ENCODE results near the gene ZNF462. TPM values are rescaled to one million over a fixed set of nuclear protein-coding genes. Genes with fewer than 3 reads are reported as not detected.

ZNF462 gene
- total and polyA plus RNA-seq, 2 of the 4 experiments (the other 2 are of a cell fraction) = 6.1 to 18.8 TPM

GRCh38 chr9:107042606-107043005 is 179.6 kb downstream of the ZNF462 start:
- Histone ChIP-seq H3K4me1 (ENCODE audit: control insufficient read depth, insufficient read depth, low read length) (no peaks in the 10 kb centered on the region), H3K23ac (ENCODE audit: low read depth, low read length) (no peak overlapping the region), H3K4me3 (ENCODE audit: insufficient read depth, low read depth, low read length) (no peak overlapping the region), H3K27ac (ENCODE audit: insufficient read depth, low read length) (no peak overlapping the region), H4K8ac (ENCODE audit: low read depth in 2 of 2, low read length in 2 of 2) (no peak overlapping the region), H2BK20ac (ENCODE audit: low read depth, low read length) (no peak overlapping the region), H2BK120ac (ENCODE audit: low read depth, low read length) (no peak overlapping the region), H3K14ac (replicated peaks; ENCODE audit: low read depth, low read length) (no peak overlapping the region), H4K91ac (ENCODE audit: insufficient read depth, low read depth, low read length) (no peak overlapping the region), H2BK15ac (ENCODE audit: low read depth, low read length) (no peak overlapping the region), H3K36me3 (ENCODE audit: control insufficient read depth, insufficient read depth, low read length) (no peaks in the 10 kb centered on the region), H3K4ac (ENCODE audit: low read depth, low read length) (no peak overlapping the region), H3K9me1 (ENCODE audit: insufficient read depth, low read length) (no peaks in the 10 kb centered on the region), H3K56ac (ENCODE audit: extremely low read depth, insufficient read depth, low read length) (no peak overlapping the region), H2AFZ (replicated peaks; ENCODE audit: low read length, poor library complexity) (no peak overlapping the region), H2BK5ac (ENCODE audit: low read depth, low read length, poor library complexity, severe bottlenecking) (no peak overlapping the region), H3K18ac (ENCODE audit: low read depth, low read length) (no peak overlapping the region), H4K20me1 (ENCODE audit: insufficient read depth, low read length) (no peaks in the 10 kb centered on the region), H3K27me3 (ENCODE audit: control insufficient read depth, insufficient read depth, low read length) (peaks cover 21% of the 10 kb centered on the region), H3K9me3 (ENCODE audit: control insufficient read depth, insufficient read depth, low read length) (no peaks in the 10 kb centered on the region), H3K4me2 (ENCODE audit: low read depth, low read length) (no peak overlapping the region), H2AK5ac (ENCODE audit: low read depth, low read length) (no peak overlapping the region), H3K9ac (ENCODE audit: low read depth, low read length) (no peak overlapping the region), H4K5ac (ENCODE audit: low read depth, low read length) (no peak overlapping the region), H2AK9ac (replicated peaks; ENCODE audit: low read depth, low read length, poor library complexity) (no peak overlapping the region), H3K79me1 (ENCODE audit: low read depth in 1 of 2, low read length in 2 of 2) (no peaks in the 10 kb centered on the region)
- dilution Hi-C loops (cut with HindIII; ENCODE audit: low sequenced_read_pairs, unreplicated experiment) (no loop called here), in situ Hi-C loops (cut with MboI; ENCODE audit: low sequenced_read_pairs) (no loop called here), intact Hi-C loops (cut with micrococcal nuclease) (no loop called here)
- CTCF ChIA-PET = no interaction called here
- no peak for DNase-seq
- ATAC-seq (ENCODE audit: low read depth) = no peak
- POLR2A ChIA-PET (ENCODE audit: unreplicated experiment) = no interaction called here
- TF ChIP-seq, protein P1, sequence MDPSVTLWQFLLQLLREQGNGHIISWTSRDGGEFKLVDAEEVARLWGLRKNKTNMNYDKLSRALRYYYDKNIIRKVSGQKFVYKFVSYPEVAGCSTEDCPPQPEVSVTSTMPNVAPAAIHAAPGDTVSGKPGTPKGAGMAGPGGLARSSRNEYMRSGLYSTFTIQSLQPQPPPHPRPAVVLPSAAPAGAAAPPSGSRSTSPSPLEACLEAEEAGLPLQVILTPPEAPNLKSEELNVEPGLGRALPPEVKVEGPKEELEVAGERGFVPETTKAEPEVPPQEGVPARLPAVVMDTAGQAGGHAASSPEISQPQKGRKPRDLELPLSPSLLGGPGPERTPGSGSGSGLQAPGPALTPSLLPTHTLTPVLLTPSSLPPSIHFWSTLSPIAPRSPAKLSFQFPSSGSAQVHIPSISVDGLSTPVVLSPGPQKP (IDR thresholded peaks at IDR 0.05; ENCODE audit: borderline replicate concordance, low read depth, low read length) = no peak
- TF ChIP-seq NFE2L2 (IDR thresholded peaks at IDR 0.05; ENCODE audit: low read depth, low read length) (no peak), CTCF (conservative IDR thresholded peaks at IDR 0.05; ENCODE audit: low read depth, low read length) (no peak), POLR2A (IDR thresholded peaks at IDR 0.05; ENCODE audit: low read depth, low read length) (no peak), RAD21 (IDR thresholded peaks at IDR 0.05; ENCODE audit: low read length) (no peak), BHLHE40 (IDR thresholded peaks at IDR 0.05; ENCODE audit: low read depth, low read length) (no peak), MXI1 (IDR thresholded peaks at IDR 0.05; ENCODE audit: borderline replicate concordance, low read depth, low read length) (no peak), SMC3 (IDR thresholded peaks at IDR 0.05; ENCODE audit: low read depth, low read length) (no peak), CHD1 (IDR thresholded peaks at IDR 0.05; ENCODE audit: low read depth, low read length) (no peak), CEBPB (IDR thresholded peaks at IDR 0.05; ENCODE audit: low read depth, low read length) (no peak), MAFK (IDR thresholded peaks at IDR 0.05; ENCODE audit: low read depth, low read length) (no peak), RFX5 (IDR thresholded peaks at IDR 0.05; ENCODE audit: low read depth, low read length) (no peak), RCOR1 (IDR thresholded peaks at IDR 0.05; ENCODE audit: insufficient replicate concordance, low read length) (no peak), FOS (IDR thresholded peaks at IDR 0.05; ENCODE audit: low read depth, low read length) (no peak), MAZ (IDR thresholded peaks at IDR 0.05; ENCODE audit: borderline replicate concordance, low read depth, low read length) (no peak), USF2 (IDR thresholded peaks at IDR 0.05; ENCODE audit: low read depth, low read length) (no peak)
- no TSS peak for BruUV-seq (replicated peaks)
